EH (cell line): ENCODE data around the gene NKAPL.

Experiments used
- DNase-seq: peaks from one replicate; pipeline ENCODE4 v3.0.0-alpha.2; 2015; ENCODE audit warnings: low read depth

NKAPL gene

DNA sequence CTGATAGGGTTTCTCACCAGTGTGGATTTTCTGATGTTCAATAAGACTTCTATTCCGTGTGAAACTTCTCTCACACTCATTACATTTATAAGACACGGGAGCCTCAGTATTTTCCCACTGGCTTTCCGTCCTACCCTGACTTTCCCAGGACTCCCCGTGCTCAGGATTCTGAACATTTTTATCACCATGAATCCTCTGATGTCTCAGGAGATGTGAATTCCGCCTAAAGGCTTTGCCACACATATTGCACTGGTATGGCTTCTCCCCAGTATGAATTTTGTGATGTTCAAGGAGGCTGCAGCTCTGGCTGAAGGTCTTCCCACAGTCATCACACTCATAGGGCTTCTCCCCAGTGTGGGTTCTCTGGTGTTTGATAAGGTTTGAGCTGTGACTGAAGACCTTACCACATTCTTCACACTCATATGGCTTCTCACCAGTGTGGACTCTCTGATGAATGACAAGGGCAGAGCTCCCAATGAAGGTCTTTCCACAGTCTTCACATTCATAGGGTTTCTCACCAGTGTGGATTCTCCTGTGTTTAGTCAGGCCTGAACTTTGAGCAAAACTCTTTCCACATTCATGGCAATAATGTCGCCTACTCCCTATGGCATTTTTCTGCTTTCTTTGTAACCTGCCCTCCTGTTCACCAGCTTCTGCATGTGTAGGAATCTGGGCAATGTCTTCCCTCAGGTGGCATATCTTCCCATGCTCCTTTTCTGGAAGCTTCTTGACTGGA is 13.7 kb upstream of the NKAPL start:
- DNase-seq: no peak

- DNase-seq: no peak
Observed at GRCh38 chr6:28248916-28249315, 10.2 kb upstream of the NKAPL start.

DNA sequence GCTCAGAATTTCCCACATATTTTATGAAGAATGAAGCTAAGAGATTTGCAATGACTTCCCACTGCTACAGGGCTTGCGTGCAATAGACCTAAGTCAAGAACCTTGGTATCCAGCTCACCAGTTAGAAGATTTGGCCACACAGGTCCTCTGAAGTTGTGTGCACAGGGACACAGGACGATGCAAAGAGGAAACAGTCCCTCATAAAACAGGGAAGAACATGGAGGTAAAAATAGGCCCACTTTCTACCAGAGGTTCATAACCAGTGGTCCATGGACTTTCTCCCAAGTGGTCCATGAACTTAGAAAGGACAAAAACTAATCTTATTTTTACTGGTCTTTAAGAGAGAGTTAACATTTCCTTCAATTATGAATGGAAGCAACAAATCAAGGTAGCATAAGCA is 8.3 kb upstream of the NKAPL start:
- no peak for DNase-seq

- DNase-seq: no peak
Observed at GRCh38 chr6:28251661-28252008, 7.5 kb upstream of the NKAPL start.

GRCh38 chr6:28252009-28252975 is 6.8 kb upstream of the NKAPL start, which contains the start of gene ZKSCAN4:
ZKSCAN4 (minus strand) TSS chr6:28252269; CDS start chr6:28251980, 289 bp downstream.
- DNase-seq: peak; percentile 91

GRCh38 chr6:28254121-28254519 is 5.0 kb upstream of the NKAPL start:
- DNase-seq: no peak

DNA sequence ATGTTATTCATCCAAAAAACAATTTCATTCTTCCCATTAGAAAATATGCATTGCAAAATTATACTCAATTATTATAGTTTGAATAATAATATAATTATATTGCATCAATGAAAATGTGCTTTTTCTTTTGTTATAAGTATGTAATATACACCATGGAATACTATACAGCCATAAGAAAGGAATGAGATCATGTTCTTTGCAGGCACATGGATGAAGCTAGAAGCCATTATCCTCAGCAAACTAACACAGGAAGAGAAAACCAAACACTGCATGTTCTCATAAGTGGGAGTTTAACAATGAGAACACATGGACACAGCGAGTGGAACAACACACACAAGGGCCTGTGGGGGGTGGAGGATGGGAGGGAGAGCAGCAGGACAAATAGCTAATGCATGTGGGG is 2.1 kb upstream of the NKAPL start:
- no peak for DNase-seq

GRCh38 chr6:28263922-28264321 is 4.8 kb downstream of the NKAPL start:
- DNase-seq: no peak

DNA sequence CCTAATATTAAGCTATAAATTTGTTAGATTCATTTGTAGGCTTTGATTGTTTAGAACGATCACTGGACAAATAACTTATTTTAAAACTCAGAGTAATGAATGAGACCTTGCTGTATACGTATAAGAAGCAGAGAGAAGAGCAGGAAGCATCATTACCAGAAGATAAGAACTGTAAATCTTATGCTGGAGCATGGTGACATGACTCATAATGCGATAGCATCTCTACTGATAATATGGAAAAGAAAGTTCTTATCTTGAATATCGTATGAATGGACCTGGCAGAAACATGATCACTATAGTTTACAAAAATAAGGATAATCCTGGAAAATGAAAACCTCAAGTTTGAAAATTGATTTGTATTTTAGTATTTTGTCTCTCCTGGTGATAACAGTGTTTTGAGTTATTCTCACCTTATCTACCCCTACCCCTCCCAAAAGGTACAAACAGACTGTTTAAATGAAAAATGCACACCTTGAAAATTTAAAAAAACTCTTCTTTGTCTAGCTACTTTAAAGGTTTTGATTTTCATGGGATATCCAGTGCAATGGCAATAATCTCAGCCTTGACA is 5.8 kb downstream of the NKAPL start:
- no peak for DNase-seq

DNA sequence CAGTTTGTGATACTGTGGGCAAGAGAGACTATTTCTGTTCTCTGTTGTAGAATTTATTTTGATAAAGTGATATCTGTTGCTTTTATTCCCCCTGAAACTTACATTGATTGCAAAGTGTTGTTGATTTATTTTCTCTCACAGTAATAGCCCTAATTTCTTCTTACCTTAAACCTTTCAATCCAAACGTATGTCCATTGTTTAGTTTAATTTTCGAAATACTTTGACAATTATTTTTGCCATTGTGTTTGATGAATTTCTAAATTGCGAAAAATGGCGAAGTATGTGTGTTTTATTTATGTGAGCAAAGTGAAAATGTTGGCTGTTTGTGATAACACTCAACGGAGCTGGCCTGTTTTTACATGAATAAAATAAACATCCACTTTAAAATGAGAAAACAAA is 7.5 kb downstream of the NKAPL start:
- no peak for DNase-seq

- DNase-seq: peak; percentile 87
Observed at GRCh38 chr6:28266962-28267694, 8.0 kb downstream of the NKAPL start, which contains the start of gene ZSCAN26. ZSCAN26 (plus strand) TSS chr6:28267143; CDS start chr6:28271920, 4,777 bp downstream.

DNA sequence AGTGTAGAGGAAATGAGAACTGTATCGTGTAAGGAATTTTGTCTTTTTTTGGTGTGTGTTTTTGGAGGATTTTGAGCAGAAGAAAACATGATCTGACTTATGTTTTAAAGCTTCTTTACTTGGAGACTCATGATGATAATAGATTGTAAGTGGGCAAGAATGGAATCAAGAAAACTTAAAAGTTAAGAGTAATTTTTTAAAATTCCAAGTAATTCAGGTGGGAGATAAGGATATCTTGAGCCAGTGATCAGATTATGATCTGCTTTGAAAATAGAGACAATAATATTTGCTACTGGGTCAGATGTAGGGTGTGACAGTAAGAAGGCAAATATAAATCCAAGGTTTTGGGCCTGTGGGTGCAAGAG is 8.6 kb downstream of the NKAPL start:
- DNase-seq: no peak

- DNase-seq: peak; percentile 89
Observed at GRCh38 chr6:28269492-28269891, 10.4 kb downstream of the NKAPL start.

GRCh38 chr6:28274888-28275287 is 15.8 kb downstream of the NKAPL start:
- no peak for DNase-seq

DNA sequence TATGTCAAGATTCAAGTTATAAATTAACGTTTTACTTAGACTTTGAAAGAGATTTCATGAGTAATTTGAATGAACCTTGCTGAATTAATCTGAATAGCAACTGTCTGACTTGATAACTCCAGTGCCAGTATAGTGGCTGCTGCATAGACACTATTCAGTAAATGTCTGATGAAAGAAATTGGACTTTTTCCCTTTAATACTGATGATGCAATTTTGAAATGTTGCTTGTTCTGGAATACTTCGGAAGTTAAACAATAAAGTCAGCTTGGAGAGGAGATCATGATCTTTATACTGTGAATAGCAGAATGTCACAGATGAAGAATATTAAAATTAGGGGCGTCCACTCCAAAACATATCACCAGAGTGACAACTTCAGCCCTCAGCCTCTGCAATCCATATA is 18.6 kb downstream of the NKAPL start:
- no peak for DNase-seq

- DNase-seq: no peak
Observed at GRCh38 chr6:28280595-28281287, 21.6 kb downstream of the NKAPL start.

DNA sequence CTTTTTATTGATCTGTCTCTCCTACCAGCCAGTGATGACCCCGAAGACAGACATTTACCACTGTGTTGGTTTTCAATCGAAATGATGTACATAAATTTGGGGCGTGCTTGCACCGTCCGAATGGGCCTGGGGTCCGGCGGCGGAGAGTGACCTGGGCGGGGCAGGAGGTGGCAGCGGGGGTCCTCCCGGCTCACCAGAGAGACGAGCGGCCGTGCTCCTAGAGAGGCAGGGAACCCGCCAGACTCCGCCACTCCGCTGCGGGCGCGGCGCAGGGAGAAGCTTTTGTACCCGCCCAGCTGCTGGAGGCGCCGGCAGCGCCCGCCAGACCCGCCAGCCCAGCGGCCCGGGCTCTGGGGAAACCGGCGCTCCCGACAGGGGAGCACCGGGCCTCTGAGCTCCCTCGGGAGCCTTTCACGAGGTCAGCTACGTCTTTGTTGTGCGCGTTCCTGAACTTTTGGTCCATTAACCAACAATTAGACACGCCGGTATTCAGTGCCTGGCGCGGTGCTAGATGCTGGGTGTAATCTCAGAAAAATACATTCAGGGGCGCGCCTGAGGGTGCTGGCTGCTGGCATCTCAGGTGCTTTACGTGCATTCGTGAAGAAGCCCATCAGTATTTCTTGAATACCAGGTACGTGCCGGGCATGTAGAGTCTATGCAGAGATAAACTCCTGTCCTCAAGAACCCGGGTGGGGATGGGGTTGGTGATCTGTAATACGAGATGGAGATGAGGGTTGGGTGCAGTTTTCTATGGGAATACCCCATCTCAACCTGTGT is 22.4 kb downstream of the NKAPL start, which contains the start of gene PGBD1:
Gene PGBD1 (plus strand): TSS at position 285 of the 777 bp plus-strand sequence. CDS start 2,242 bp downstream, outside the sequence.
- DNase-seq: peak; percentile 77

DNA sequence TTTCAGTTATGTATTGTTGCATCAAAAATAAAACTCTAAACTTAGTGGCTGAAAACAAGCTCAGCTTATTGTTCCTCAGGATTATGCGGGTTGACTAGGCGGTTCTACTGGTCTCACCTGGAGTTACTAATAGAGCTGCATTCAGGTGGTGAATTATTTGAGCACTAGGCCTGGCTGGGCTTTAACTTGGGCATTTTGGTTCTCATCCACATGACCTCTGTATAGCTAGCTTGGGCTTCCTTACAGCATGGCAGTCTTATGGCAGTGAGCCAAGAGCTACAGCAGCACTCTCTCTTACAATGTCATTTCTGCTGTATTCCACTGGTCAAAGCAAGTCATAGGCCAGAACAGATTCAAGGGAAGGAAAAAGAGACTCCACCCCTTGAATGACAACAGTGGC is 23.8 kb downstream of the NKAPL start:
- peak; percentile 6 for DNase-seq

DNA sequence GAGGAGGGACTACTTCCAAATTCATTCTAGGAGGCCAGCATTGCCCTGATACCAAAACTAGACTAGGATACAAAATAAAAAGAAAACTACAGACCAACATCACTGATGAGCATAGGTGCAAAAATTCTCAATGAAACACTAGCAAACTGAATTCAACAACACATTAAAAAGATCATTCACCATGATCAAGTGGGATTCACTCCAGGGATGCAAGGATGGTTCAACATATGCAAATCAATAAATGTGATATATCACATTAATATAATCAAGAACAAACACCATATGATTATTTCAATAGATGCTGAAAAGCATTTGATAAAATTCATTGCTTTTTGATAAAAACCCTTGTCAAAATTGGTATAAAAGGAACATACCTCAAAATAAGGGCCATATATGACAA is 32.5 kb downstream of the NKAPL start:
- no peak for DNase-seq

GRCh38 chr6:28295326-28295725 is 36.2 kb downstream of the NKAPL start:
- DNase-seq: no peak
